HCT116 (cell line): ENCODE measurements around the gene PRDM2.

Experiments
- CEBPB ChIP-seq: IDR thresholded peaks from 2 replicates; pipeline ENCODE4 v1.6.1; 2012; ENCODE audit warnings: low read depth
- ELF1 ChIP-seq: IDR thresholded peaks from 2 replicates; pipeline ENCODE4 v1.6.1; 2012; ENCODE audit warnings: low read depth, borderline replicate concordance
- EZH2 ChIP-seq: fragments of 200-600 bp; sonication (generic); IDR thresholded peaks from 2 replicates; pipeline ENCODE4 v1.6.1; 2017; ENCODE audit warnings: antibody characterized with exemption, mixed run types
- POLR2A ChIP-seq: IDR thresholded peaks from 2 replicates; pipeline ENCODE4 v1.7.0; 2011; ENCODE audit warnings: borderline replicate concordance; ENCODE audit not compliant: insufficient read depth, insufficient read length; ENCODE audit errors: extremely low read depth
- POLR2AphosphoS5 ChIP-seq: IDR thresholded peaks from 2 replicates; pipeline ENCODE4 v1.6.1; 2011; ENCODE audit warnings: mild to moderate bottlenecking, low read depth, low read length, moderate library complexity
- RAD21 ChIP-seq: IDR thresholded peaks from 2 replicates; pipeline ENCODE4 v1.6.1; 2012; ENCODE audit warnings: low read depth, mild to moderate bottlenecking
- REST ChIP-seq: IDR thresholded peaks from 2 replicates; pipeline ENCODE4 v1.6.1; 2012; ENCODE audit warnings: low read depth
- SP1 ChIP-seq: IDR thresholded peaks from 2 replicates; pipeline ENCODE4 v1.6.1; 2012; ENCODE audit warnings: low read depth
- SRF ChIP-seq: IDR thresholded peaks from 2 replicates; pipeline ENCODE4 v1.6.1; 2012; ENCODE audit warnings: low read depth
- YY1 ChIP-seq: IDR thresholded peaks from 2 replicates; pipeline ENCODE4 v1.6.1; 2011; ENCODE audit warnings: low read length, low read depth, moderate library complexity, mild to moderate bottlenecking; ENCODE audit not compliant: insufficient replicate concordance; ENCODE audit errors: extremely low read depth
- ZNF274 ChIP-seq: fragments of 200-500 bp; sonication (Bioruptor generic); IDR thresholded peaks from 2 replicates; pipeline ENCODE4 v1.6.1; 2014; ENCODE audit warnings: mild to moderate bottlenecking, low read depth, low read length, inconsistent platforms
- TF ChIP-seq, protein P1 (sequence below), 3 experiments: fragments of 200-600 bp in 1 of 3; sonication (generic) in 1 of 3; IDR thresholded peaks in 2 of 3; conservative IDR thresholded peaks in 1 of 3; 2 replicates each; pipeline ENCODE4 v1.5.1; 2012 to 2017; ENCODE audit warnings: low read depth in 2 of 3, low read length in 2 of 3, antibody characterized with exemption in 1 of 3, borderline replicate concordance in 1 of 3, control low read depth in 1 of 3, mild to moderate bottlenecking in 1 of 3, mixed read lengths in 1 of 3, mixed run types in 1 of 3, moderate library complexity in 1 of 3; ENCODE audit not compliant: insufficient read depth in 1 of 3
- TF ChIP-seq, protein P2 (sequence below): IDR thresholded peaks from 2 replicates; pipeline ENCODE4 v1.6.1; 2012

DNA sequence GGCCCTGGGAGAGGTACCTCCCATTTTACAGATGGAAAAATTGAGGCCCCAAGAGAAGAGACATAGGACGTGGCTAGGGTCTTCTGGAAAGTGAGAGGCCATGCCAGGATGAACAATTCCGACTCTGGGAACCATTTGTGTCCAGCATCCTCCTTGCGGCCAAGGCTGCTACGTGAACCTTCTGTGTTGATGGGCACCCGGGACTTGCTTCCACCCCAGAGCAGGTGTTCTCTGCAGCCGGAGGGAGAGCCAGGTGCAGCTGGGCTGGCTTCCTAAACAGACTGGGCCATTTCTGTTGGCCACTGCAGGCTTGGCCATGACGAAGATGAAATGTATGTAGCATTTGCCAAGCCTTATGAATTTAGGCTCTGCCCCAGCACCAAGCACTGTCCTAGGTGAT, 118.9 kb downstream of the PRDM2 start:
- TF ChIP-seq POLR2AphosphoS5, result no peak
- no peak for TF ChIP-seq ELF1
- no peak for TF ChIP-seq POLR2A
- TF ChIP-seq, protein P1, sequence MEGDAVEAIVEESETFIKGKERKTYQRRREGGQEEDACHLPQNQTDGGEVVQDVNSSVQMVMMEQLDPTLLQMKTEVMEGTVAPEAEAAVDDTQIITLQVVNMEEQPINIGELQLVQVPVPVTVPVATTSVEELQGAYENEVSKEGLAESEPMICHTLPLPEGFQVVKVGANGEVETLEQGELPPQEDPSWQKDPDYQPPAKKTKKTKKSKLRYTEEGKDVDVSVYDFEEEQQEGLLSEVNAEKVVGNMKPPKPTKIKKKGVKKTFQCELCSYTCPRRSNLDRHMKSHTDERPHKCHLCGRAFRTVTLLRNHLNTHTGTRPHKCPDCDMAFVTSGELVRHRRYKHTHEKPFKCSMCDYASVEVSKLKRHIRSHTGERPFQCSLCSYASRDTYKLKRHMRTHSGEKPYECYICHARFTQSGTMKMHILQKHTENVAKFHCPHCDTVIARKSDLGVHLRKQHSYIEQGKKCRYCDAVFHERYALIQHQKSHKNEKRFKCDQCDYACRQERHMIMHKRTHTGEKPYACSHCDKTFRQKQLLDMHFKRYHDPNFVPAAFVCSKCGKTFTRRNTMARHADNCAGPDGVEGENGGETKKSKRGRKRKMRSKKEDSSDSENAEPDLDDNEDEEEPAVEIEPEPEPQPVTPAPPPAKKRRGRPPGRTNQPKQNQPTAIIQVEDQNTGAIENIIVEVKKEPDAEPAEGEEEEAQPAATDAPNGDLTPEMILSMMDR (IDR thresholded peaks at IDR 0.05 in 2 of 3, conservative IDR thresholded peaks at IDR 0.05 in 1 of 3; ENCODE audit: borderline replicate concordance in 1 of 3, insufficient read depth in 1 of 3, low read depth in 2 of 3, low read length in 2 of 3), result no peak
- no peak for TF ChIP-seq REST
- TF ChIP-seq YY1, result no peak
- no peak for TF ChIP-seq EZH2
- TF ChIP-seq SP1, result no peak
- TF ChIP-seq RAD21, result no peak
- TF ChIP-seq ZNF274, result no peak
- TF ChIP-seq, protein P2, sequence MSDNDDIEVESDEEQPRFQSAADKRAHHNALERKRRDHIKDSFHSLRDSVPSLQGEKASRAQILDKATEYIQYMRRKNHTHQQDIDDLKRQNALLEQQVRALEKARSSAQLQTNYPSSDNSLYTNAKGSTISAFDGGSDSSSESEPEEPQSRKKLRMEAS, result no peak
- no peak for TF ChIP-seq SRF
- no peak for TF ChIP-seq CEBPB
